ENCODE results near the gene ARID5A. TPM values are rescaled to one million over a fixed set of nuclear protein-coding genes. Genes with fewer than 3 reads are reported as not detected.

The ARID5A gene
- total and polyA plus RNA-seq, 2 of the 13 experiments (the other 11 are each of a cell fraction or from before 2014, with no cell fraction given), result 6.0 to 9.5 TPM

DNA sequence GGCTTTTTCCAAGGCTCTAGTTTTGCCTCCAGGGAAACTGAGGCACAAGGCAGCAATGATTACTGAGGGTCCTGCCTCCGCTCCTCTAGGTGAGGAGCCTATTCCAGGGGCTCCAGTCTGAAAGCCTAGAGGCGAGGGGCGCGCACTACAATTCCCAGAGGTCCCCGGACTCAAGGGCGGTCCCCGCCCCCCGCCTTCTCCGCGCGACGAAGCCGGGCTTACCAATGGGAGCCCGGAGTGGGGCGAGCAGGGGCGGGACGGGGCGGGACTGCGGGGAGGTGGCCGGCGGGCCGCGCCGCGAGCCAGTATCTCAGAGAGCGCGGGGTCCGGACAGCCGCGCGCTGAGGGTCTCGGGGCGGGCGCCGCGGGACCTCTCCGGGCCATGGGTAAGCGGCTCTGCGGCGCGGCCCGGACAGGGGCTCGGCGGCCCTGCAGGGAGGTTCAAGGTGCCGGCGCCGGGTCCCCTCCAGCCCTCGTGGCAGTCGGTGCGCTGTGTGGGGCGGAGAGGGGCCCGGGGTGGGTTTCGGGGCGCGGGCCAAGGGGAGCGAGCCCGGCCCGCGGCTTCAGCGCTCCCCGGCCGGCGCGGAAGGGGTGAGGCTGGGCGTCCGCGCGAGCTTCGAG is at the start of gene ARID5A (continued):
- TF ChIP-seq MIER3 (CRISPR knock-in tag; IDR thresholded peaks at IDR 0.05; ENCODE audit: borderline replicate concordance) (0 out of 2 replicates have a peak, but pooled peaks have one; percentile 21), SATB2 (CRISPR knock-in tag; IDR thresholded peaks at IDR 0.05) (peak; percentile 64; the same call in 1 of the 2 replicates), CBFB (CRISPR knock-in tag; IDR thresholded peaks at IDR 0.05) (0 out of 2 replicates have a peak, but pooled peaks have one; percentile 32), ZNF446 (CRISPR knock-in tag; IDR thresholded peaks at IDR 0.05) (0 out of 2 replicates have a peak, but pooled peaks have one; percentile 47), FOXA3 (CRISPR knock-in tag; IDR thresholded peaks at IDR 0.05) (0 out of 2 replicates have a peak, but pooled peaks have one; percentile 13), REPIN1 (CRISPR knock-in tag; IDR thresholded peaks at IDR 0.05; ENCODE audit: borderline replicate concordance, low read depth) (peak; percentile 14; the same call in 1 of the 2 replicates), HOXA9 (CRISPR knock-in tag; IDR thresholded peaks at IDR 0.05; ENCODE audit: borderline replicate concordance) (no peak), ZNF776 (CRISPR knock-in tag; IDR thresholded peaks at IDR 0.05) (0 out of 2 replicates have a peak, but pooled peaks have one; percentile 28), SUZ12 (IDR thresholded peaks at IDR 0.05; ENCODE audit: low read depth, low read length) (peak; percentile 73), SOX5 (CRISPR knock-in tag; IDR thresholded peaks at IDR 0.05; ENCODE audit: borderline replicate concordance) (0 out of 2 replicates have a peak, but pooled peaks have one; percentile 28), MAZ (IDR thresholded peaks at IDR 0.05; ENCODE audit: borderline replicate concordance, low read depth, low read length) (peak; percentile 37; the same call in 1 of the 2 replicates), MAZ (CRISPR knock-in tag; IDR thresholded peaks at IDR 0.05; ENCODE audit: low read depth) (peak; percentile 61; the same call in 1 of the 2 replicates), ZNF572 (CRISPR knock-in tag; IDR thresholded peaks at IDR 0.05) (peak; percentile 65; the same call in 1 of the 2 replicates), SIN3A (IDR thresholded peaks at IDR 0.05; ENCODE audit: borderline replicate concordance, low read depth, low read length) (0 out of 2 replicates have a peak, but pooled peaks have one; percentile 6), ATF7 (IDR thresholded peaks at IDR 0.05) (no peak), ATF7 (CRISPR knock-in tag; IDR thresholded peaks at IDR 0.05) (no peak), MED1 (CRISPR knock-in tag; IDR thresholded peaks at IDR 0.05) (peak; percentile 32; the same call in 1 of the 2 replicates), MYC (CRISPR knock-in tag; IDR thresholded peaks at IDR 0.05; ENCODE audit: borderline replicate concordance) (peak; percentile 55), HOXD1 (CRISPR knock-in tag; IDR thresholded peaks at IDR 0.05) (peak; percentile 52; the same call in 1 of the 2 replicates), ZNF329 (CRISPR knock-in tag; IDR thresholded peaks at IDR 0.05; ENCODE audit: low read depth) (no peak)
- TF ChIP-seq, protein P1, sequence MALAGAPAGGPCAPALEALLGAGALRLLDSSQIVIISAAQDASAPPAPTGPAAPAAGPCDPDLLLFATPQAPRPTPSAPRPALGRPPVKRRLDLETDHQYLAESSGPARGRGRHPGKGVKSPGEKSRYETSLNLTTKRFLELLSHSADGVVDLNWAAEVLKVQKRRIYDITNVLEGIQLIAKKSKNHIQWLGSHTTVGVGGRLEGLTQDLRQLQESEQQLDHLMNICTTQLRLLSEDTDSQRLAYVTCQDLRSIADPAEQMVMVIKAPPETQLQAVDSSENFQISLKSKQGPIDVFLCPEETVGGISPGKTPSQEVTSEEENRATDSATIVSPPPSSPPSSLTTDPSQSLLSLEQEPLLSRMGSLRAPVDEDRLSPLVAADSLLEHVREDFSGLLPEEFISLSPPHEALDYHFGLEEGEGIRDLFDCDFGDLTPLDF (CRISPR knock-in tag; IDR thresholded peaks at IDR 0.05), result peak; percentile 60; the same call in 1 of the 2 replicates
- TF ChIP-seq, protein P2, sequence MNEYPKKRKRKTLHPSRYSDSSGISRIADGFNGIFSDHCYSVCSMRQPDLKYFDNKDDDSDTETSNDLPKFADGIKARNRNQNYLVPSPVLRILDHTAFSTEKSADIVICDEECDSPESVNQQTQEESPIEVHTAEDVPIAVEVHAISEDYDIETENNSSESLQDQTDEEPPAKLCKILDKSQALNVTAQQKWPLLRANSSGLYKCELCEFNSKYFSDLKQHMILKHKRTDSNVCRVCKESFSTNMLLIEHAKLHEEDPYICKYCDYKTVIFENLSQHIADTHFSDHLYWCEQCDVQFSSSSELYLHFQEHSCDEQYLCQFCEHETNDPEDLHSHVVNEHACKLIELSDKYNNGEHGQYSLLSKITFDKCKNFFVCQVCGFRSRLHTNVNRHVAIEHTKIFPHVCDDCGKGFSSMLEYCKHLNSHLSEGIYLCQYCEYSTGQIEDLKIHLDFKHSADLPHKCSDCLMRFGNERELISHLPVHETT (CRISPR knock-in tag; conservative IDR thresholded peaks at IDR 0.05), result no peak
- TF ChIP-seq, protein P3, sequence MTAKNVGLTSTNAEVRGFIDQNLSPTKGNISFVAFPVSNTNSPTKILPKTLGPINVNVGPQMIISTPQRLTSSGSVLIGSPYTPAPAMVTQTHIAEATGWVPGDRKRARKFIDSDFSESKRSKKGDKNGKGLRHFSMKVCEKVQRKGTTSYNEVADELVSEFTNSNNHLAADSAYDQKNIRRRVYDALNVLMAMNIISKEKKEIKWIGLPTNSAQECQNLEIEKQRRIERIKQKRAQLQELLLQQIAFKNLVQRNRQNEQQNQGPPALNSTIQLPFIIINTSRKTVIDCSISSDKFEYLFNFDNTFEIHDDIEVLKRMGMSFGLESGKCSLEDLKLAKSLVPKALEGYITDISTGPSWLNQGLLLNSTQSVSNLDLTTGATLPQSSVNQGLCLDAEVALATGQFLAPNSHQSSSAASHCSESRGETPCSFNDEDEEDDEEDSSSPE (CRISPR knock-in tag; IDR thresholded peaks at IDR 0.05), result peak; percentile 80
- TF ChIP-seq, protein P4, sequence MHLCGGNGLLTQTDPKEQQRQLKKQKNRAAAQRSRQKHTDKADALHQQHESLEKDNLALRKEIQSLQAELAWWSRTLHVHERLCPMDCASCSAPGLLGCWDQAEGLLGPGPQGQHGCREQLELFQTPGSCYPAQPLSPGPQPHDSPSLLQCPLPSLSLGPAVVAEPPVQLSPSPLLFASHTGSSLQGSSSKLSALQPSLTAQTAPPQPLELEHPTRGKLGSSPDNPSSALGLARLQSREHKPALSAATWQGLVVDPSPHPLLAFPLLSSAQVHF (CRISPR knock-in tag; IDR thresholded peaks at IDR 0.05), result peak; percentile 63; the same call in 1 of the 2 replicates
- TF ChIP-seq, protein P5, sequence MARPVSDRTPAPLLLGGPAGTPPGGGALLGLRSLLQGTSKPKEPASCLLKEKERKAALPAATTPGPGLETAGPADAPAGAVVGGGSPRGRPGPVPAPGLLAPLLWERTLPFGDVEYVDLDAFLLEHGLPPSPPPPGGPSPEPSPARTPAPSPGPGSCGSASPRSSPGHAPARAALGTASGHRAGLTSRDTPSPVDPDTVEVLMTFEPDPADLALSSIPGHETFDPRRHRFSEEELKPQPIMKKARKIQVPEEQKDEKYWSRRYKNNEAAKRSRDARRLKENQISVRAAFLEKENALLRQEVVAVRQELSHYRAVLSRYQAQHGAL (CRISPR knock-in tag; IDR thresholded peaks at IDR 0.05; ENCODE audit: not compliant biosample characterization), result no peak
